ENCODE measurements around the gene SPRR5. TPM values are rescaled to one million over a fixed set of nuclear protein-coding genes. Genes with fewer than 3 reads are reported as not detected.

SPRR5 gene
- total RNA-seq, 1 donor from 2014 or later: not detected

DNA sequence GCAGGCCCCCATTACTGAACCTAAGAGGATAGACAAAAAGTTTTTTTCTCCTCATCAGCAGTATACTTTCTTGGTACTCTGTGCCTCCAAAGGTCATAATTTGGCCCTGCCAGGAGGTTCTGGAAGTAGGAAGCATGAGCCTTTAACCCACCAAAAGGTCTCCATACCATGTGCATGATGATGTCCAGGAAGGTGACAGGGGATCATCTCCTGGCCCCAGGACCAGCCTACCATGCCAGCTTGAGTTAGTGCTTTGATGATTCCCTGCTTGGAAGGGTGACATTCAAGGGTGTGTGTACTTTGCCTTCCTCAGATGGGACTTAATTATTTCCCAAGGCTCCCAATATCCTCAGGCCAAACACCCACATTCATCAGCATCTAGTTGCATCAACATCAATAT is 30.6 kb downstream of the SPRR5 start:
- intact Hi-C loops (cut with DNase I): no loop called here
- DNase-seq (ENCODE audit: low spot score): no peak

DNA sequence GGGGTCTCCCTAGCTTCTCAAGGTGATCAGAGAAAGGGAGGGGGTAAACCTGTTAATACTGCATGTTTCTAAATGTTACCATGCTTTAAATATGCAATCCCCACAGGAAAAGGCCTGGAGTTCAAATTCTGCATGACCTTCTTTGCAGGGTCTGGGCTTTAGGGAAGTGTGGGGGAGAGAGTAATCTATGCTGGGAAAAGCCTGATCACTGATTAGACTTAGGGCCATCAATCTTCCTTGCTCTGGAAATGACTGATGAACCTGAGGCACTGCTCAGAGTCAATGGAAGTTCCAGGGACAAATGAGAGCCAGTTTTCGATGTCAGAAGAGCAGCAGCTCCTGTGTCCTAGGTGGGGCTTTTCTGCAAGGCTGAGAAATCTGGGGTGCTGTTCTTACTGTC is 33.7 kb downstream of the SPRR5 start:
- intact Hi-C loops (cut with DNase I): no loop called here
- no peak for DNase-seq (ENCODE audit: low spot score)

- no peak for DNase-seq (ENCODE audit: low spot score)
- intact Hi-C loops (cut with DNase I): no loop called here
Measured at GRCh38 chr1:152981146-152981871, 34.3 kb downstream of the SPRR5 start.

DNA sequence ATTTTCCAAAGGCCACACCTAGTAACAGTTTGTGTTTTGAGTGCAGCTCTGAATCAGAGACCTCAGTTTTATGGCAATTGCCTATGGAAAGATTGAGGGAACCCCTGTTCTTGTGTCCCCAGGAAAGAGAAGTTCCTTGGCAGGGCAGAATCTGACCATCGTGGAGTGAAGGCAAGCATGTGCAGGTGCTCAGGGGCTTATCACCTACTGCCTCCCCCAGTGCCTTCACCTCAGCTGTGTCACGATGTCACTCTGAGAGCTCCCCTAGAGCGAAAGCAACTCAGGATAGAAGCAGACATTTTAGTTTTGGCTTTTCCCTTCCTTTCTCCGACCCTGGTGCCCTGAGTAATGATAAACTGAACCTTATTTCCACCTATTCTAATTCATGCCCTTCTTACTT is 35.1 kb downstream of the SPRR5 start:
- intact Hi-C loops (cut with DNase I): no loop called here
- no peak for DNase-seq (ENCODE audit: low spot score)

GRCh38 chr1:152983234-152983633 is 36.2 kb downstream of the SPRR5 start:
- DNase-seq (ENCODE audit: low spot score): no peak

GRCh38 chr1:152983743-152984142 is 36.7 kb downstream of the SPRR5 start, which contains the start of gene SPRR1A:
Gene SPRR1A, plus strand, starts transcription at chr1:152984081. Its CDS starts 1,150 bp downstream, at chr1:152985231.
- intact Hi-C loops (cut with DNase I): no loop called here
- no peak for DNase-seq (ENCODE audit: low spot score)

More at GRCh38 chr1:152983234-152983633, 36.2 kb downstream of the SPRR5 start:
- intact Hi-C loops (cut with DNase I): no loop called here

DNA sequence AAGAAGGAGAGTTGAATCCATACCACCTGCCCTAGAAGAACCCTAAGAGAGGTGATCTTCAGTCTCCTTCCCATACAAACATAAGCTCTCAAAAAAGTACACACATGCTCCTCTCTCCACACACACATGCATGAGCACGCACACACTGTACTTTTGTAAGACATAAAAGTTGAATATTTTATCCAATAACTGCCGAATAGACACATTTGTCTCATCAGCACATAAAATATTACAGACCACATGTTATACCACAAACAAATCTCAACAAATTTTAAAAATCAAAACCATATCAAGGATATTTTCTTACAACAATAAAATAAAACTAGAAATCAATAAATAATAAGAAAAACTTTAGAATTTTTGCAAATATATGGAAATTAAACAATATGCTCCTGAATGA is 39.6 kb downstream of the SPRR5 start:
- no peak for DNase-seq (ENCODE audit: low spot score)
- intact Hi-C loops (cut with DNase I): no loop called here

GRCh38 chr1:152993186-152993585 is 46.2 kb downstream of the SPRR5 start:
- DNase-seq (ENCODE audit: low spot score): no peak
- intact Hi-C loops (cut with DNase I): no loop called here

- intact Hi-C loops (cut with DNase I): no loop called here
- no peak for DNase-seq (ENCODE audit: low spot score)
Measured at GRCh38 chr1:152995842-152996241, 48.8 kb downstream of the SPRR5 start.

- no peak for DNase-seq (ENCODE audit: low spot score)
- intact Hi-C loops (cut with DNase I): no loop called here
Measured at GRCh38 chr1:152996633-152997400, 49.8 kb downstream of the SPRR5 start.

- DNase-seq (ENCODE audit: low spot score): no peak
- intact Hi-C loops (cut with DNase I): no loop called here
Measured at GRCh38 chr1:152997901-152998300, 50.9 kb downstream of the SPRR5 start.

DNA sequence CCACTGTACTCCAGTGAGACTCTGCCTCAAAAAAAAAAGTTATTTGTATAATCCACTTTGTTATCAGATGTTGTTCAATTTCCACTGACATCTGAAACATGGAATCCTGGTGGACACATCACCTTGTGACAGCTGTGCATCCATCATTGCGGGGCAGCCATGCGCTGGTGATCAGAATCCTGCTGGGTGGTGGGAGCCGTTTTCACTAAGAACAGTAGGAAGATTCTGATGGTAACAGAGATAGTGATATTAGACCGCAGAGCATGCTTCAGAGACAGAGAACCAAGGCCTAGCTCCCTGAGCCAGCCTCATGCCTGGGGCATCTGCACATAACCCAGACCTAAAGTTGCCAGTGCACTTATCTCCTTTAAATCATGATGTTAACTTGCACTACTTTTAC is 51.5 kb downstream of the SPRR5 start:
- intact Hi-C loops (cut with DNase I): no loop called here

More for the DNA sequence above, 51.5 kb downstream of the SPRR5 start:
- DNase-seq (ENCODE audit: low spot score): no peak

Other genes with a start within 250 kb of the SPRR5 start
- gene LCE2A, start 248.9 kb upstream of the SPRR5 start, total RNA-seq: not detected
- not detected for gene LCE4A, start 239.0 kb upstream of the SPRR5 start, total RNA-seq
- not detected for gene KPRP, start 189.2 kb upstream of the SPRR5 start, total RNA-seq
- not detected for gene LCE1F, start 172.1 kb upstream of the SPRR5 start, total RNA-seq
- gene LCE1E, start 160.9 kb upstream of the SPRR5 start, total RNA-seq: not detected
- not detected for gene LCE1D, start 150.5 kb upstream of the SPRR5 start, total RNA-seq
- not detected for gene LCE1C, start 140.6 kb upstream of the SPRR5 start, total RNA-seq
- gene LCE1B, start 135.2 kb upstream of the SPRR5 start, total RNA-seq: not detected
- not detected for gene LCE1A, start 119.7 kb upstream of the SPRR5 start, total RNA-seq
- gene LCE6A, start 104.3 kb upstream of the SPRR5 start, total RNA-seq: not detected
- gene LCE7A, start 87.2 kb upstream of the SPRR5 start, total RNA-seq: not detected
- not detected for gene SMCP, start 68.9 kb upstream of the SPRR5 start, total RNA-seq
- gene IVL, start 38.7 kb upstream of the SPRR5 start, total RNA-seq: not detected
- gene SPRR4, start 23.4 kb downstream of the SPRR5 start, total RNA-seq: not detected
- gene SPRR1A, start 36.9 kb downstream of the SPRR5 start, total RNA-seq: not detected
- gene SPRR3, start 54.5 kb downstream of the SPRR5 start, total RNA-seq: not detected
- gene SPRR1B, start 84.0 kb downstream of the SPRR5 start, total RNA-seq: not detected
- gene SPRR2D, start 93.9 kb downstream of the SPRR5 start, total RNA-seq: not detected
- gene SPRR2A, start 110.3 kb downstream of the SPRR5 start, total RNA-seq: not detected
- gene SPRR2B, start 124.4 kb downstream of the SPRR5 start, total RNA-seq: not detected
- gene SPRR2E, start 147.3 kb downstream of the SPRR5 start, total RNA-seq: not detected
- not detected for gene SPRR2F, start 166.3 kb downstream of the SPRR5 start, total RNA-seq
- gene SPRR2G, start 203.7 kb downstream of the SPRR5 start, total RNA-seq: not detected